Measurements from ENCODE around the gene SCN4B.
"Not testable (repeated sequence)": the region's sequence is repeated elsewhere in the genome, so short reads cannot be mapped to it uniquely, and the experiment has no call there.

SCN4B gene, protein sequence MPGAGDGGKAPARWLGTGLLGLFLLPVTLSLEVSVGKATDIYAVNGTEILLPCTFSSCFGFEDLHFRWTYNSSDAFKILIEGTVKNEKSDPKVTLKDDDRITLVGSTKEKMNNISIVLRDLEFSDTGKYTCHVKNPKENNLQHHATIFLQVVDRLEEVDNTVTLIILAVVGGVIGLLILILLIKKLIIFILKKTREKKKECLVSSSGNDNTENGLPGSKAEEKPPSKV

GRCh38 chr11:118152552-118153471 is at the start of gene SCN4B:
Gene SCN4B (minus strand): TSS chr11:118152823. CDS start chr11:118152673, 150 bp downstream.
- peak; percentile 91 for DNase-seq

- no peak for DNase-seq
Measured at GRCh38 chr11:118201966-118202365, 49.3 kb upstream of the SCN4B start.

GRCh38 chr11:118200901-118201680 is 48.5 kb upstream of the SCN4B start:
- DNase-seq, result no peak

GRCh38 chr11:118200497-118200896 is 47.9 kb upstream of the SCN4B start:
- DNase-seq, result no peak

GRCh38 chr11:118199135-118199534 is 46.5 kb upstream of the SCN4B start:
- no peak for DNase-seq

DNA sequence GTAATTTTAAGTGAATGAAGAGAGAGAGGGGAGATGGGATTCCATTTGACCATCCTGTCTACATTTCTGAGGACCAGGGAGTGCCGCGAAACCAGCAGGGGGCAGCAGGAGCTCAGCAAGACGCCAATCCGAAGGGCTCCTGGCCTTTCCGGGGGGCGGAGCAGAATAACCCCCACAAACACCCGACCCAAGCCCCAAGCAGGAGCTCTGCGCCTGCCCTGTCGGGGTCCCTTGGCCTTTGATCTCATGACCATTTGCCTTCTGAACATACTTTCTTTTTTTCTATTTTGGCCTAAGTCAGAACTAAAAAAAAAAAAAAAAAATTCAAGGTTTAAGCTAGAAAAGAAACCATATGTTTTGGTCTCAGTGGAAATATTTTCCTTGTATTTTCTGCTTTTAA is 45.7 kb upstream of the SCN4B start:
- peak; percentile 83 for DNase-seq

DNA sequence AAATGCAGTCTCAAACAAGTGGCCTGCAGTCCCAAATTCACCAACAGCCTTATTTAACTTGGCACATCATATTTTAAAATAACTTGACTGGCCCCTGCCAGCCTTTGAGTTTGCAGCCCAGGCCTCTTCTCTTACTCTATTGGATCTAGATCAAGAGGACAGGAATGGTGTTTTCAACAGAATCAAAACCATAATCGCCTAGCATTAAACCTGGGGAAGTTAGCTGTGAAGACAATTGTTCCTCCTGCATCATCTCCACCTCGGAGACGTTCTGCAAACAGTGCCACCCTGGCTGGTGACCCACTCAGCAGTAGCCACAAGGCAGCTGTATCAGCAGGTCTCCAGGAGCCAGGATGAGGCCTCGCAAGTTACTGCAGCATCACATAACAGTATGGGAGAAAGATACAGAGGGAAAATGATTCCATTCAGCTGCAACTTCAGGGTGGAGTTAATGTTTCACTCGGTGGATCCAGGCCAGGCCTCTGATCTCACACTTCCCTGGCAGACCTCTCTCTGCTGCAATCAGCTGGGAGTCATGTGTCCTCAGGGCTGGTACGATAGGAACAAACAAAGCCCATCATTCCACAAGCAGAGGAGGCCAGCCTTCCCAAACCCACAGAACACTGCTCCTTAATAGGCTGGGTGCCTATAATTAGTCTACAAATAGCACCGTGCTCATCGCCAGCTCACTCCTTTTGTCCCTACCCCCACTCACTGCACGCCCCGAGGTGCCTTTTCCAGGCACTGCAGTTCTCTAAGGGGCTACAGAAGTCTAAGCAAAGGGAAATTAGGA is 42.4 kb upstream of the SCN4B start:
- DNase-seq, result peak; percentile 67

DNA sequence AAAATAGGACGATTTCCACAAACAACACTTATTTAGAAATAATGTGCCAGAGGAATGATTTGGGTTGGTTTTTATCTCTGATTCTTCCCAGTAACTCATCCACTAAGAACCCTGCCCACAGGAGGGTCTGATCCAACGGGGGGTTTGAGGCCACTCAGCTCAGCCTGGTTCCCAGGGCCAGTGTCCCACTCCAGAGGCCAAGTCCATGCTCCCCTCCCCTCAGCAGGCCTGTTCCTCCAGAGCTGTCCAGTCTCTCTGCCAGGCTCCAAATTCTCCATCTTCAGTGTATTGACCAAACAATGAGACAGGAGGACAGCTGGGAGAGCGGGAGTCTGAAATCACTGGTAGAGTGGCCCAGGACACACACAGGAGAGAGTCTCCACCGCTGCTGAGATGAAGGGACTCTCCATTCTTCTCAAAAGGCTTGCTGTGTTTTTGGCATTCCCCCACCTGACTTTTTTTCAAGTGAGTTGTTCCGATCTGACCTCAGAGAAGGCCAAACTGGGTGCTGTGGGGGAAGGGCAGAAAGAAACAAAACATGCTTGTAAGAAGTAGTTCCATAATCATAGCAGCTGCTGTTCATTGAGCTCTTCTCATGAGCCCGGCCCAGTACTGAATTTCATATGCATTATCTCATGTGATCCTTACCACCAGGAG is 41.4 kb upstream of the SCN4B start:
- DNase-seq, result no peak

DNA sequence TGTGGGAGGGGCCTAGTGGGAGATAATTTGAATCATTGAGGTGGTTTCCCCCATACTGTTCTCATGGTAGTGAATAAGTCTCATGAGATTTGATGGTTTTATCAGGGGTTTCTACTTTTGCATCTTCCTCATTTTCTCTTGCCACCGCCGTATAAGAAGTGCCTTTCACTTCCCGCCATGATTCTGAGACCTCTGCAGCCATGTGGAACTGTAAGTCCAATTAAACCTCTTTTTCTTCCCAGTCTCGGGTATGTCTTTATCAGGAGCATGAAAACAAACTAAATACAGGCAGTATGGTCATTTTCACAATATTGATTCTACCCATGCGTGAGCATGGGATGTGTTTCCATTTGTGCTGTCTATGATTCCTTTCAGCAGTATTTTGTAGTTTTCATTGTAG is 40.2 kb upstream of the SCN4B start:
- not testable (repeated sequence) for DNase-seq

DNA sequence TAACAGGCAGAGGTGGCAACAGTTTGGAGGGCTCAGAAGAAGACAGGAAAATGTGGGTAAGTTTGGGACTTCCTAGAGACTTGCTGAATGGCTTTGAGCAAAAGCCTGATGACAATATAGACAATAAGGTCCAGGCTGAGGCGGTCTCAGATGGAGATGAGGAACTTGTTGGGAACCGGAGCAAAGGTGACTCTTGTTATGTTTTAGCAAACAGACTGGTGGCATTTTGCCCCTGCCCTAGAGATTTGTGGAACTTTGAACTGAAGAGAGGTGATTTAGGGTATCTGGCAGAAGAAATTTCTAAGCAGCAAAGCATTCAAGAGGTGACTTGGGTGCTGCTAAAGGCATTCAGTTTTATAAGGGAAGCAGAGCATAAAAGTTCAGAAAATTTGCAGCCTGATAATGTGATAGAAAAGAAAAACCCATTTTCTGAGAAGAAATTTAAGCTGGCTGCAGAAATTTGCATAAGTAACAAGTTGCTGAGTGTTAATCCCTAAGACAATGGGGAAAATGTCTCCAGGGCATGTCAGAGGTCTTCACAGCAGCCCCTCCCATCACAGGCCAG is 38.4 kb upstream of the SCN4B start:
- DNase-seq, result not testable (repeated sequence)

DNA sequence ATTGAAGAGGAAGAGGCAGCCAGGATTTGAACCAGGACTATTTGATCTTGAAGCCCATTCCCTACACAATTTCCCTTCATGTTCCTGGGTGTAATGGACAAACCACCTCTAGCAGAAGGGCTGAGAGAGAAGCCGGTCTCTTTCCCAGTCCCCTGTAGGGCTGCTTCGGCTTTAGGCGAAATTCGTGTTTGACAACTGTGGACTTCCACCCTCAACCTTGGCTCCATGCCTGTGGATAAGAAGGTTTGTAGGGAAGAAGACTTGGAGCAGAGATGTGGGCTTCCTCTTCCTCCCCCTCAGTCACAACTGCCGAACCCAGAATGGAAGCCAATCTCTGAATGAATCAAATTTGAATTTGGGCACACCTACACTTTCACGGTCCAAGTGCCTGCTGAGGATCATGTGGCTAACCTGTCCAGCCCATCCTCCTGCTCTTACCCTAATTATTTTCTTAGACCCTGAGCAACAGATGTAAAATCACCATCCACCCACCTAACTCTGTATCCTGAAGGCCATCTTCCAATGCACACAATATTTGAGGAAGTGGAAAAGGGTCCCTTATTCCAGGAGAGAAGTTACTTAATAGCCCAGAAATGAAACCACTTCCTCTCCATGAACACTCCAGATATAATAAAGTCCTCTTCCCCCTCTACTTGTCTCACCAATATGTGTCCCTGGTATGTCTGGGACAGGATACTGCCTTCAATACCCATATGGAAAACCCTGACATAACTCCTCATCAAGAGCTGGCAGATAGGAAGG is 33.9 kb upstream of the SCN4B start:
- no peak for DNase-seq

DNA sequence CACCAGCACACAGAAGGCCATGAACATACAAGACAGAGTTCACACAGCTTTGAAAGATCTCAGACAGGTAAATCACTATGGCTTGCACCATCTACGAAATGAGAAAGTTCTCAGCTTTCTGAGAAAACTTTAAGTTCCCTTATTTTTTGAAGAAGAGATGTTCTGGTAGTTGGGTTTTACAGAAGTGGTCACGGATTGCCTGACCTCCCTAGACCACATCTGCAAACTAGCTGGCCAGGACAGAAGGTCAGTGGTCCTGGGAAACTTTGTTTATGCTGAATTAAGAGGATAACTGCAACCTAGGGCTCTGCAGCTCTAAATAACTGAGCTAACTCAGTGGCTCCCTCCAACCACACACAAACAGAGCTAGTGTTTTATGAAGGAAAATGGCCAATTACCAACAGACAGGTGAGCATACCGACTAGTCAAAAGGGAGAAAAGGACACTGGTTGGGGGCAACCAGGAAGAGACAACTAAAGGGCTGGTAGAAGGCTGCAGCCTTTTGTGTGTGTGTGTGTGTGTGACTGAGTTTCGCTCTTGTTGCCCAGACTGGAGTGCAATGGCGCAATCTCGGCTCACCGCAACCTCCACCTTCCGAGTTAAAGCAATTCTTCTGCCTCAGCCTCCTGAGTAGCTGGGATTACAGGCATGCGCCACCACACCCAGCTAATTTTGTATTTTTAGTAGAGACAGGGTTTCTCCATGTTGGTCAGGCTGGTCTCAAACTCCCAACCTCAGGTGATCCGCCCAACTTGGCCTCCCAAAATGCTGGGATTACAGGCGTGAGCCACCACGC is 32.4 kb upstream of the SCN4B start:
- DNase-seq, result no peak

GRCh38 chr11:118183691-118184090 is 31.1 kb upstream of the SCN4B start:
- DNase-seq, result not testable (repeated sequence)

DNA sequence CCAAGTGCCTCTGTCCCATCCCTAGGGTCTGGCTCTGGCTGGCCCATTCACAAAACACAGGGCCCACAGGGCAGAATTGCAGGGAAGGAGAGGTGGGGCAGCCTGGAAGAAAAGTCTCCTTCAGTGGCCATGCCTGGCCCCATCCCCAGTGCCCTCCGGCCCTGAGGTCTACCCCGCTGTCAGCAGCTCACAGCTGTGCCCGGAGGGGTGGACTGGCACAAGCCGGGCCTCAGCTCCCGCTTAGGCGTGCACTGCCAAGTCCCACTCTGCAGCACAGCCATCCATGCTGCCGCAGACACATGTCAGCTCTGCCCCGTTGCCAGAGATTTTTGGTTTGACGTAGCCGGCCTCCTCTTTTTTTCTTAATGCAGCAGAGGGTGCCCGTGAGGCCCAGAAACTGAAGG is 27.7 kb upstream of the SCN4B start:
- DNase-seq, result peak; percentile 93

GRCh38 chr11:118176778-118177134 is 24.1 kb upstream of the SCN4B start:
- DNase-seq, result no peak

- peak; percentile 82 for DNase-seq
Measured at GRCh38 chr11:118175993-118176777, 23.6 kb upstream of the SCN4B start, which contains the start of gene SCN2B. Gene SCN2B (minus strand): TSS chr11:118176639. CDS start chr11:118176431, 208 bp downstream.

DNA sequence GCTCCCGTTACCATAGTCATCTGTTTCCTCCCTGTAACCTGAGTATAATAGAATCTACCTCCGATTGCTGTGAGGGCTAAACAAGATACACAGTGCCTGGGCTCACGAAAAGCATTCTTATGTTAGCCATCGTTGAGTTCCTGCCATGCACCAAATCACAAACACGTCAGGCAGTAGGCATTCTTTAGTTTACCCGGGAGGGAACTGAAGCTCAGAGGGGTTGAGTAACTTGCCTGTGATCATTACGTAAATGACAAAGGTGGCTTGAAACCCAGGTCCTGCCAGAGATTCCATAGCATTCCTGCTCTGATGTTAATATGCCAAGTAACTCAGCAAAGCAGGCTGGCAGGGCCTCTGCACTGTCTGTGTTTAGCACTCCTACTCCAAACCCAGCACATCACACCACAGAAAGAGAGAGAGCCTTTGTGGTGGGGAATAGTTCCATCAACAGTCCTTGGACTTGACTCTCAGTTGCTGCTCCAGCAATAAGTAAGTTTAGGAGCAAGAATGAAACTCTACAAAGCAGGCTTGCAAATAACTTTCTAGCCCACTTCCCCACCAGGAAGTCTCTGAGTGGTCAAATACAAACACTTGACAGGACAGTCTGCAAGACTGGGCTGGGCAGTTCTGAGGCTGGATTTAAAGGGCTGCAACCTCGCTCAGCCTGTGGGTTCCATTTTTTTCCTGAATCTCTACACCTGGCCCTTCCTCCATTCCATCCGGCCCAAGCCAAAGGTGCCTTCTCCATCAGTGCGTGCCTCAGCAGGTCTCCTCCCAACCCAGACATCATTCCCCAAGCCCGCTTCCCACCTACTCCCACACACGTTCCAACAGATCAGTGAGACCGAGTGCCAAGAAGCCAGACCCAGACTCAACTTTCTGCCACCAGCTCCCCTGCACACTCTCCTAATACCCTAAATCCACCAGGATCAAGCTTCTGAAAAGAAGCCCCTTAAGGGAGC is 22.7 kb upstream of the SCN4B start:
- DNase-seq, result peak; percentile 28

Data from eye (tissue), 1 donor.